Parietal lobe (tissue), 2 donors: Measurements from ENCODE around the gene TBC1D3H. TPM values are rescaled to one million over a fixed set of nuclear protein-coding genes. Genes with fewer than 3 reads are reported as not detected.

ENCODE experiments used
- small RNA-seq: library from RNA; depleted of rRNA; stranded (forward); fragments of <200 nt; gene quantifications from one replicate; pipeline ENCODE3, GENCODE V24; 2014; ENCODE audit warnings: low replicate concordance
- total RNA-seq: library from RNA; depleted of rRNA; stranded (reverse); fragments of >200 nt; gene quantifications from one replicate; pipeline ENCODE4 v1.2.3, GENCODE V29; 2014

TBC1D3H gene
- not detected for total RNA-seq

GRCh38 chr17:36388385-36389245 is at the start of gene TBC1D3H:
Gene TBC1D3H, minus strand, starts transcription at chr17:36388435. Its CDS starts 1,540 bp downstream, at chr17:36386895.

Small RNA genes within 50 kb of the gene (small RNA-seq; reads per million reads assigned to genes)
- not detected for gene RNU6-1192P

Other genes with a start within 250 kb of the TBC1D3H start
- gene TBC1D3B, start 211.8 kb downstream of the TBC1D3H start, total RNA-seq = 13.5 TPM
- gene CCL3L1, start 191.7 kb downstream of the TBC1D3H start, total RNA-seq = 2.2 TPM
- 1.6 TPM for gene CCL4L2, start 177.4 kb downstream of the TBC1D3H start, total RNA-seq
- gene TBC1D3I, start 123.9 kb downstream of the TBC1D3H start, total RNA-seq = not detected
- not detected for gene TBC1D3G, start 64.6 kb downstream of the TBC1D3H start, total RNA-seq
- gene ZNHIT3, start 98.2 kb upstream of the TBC1D3H start, total RNA-seq = 39.4 TPM
- gene MYO19, start 146.4 kb upstream of the TBC1D3H start, total RNA-seq = 64.5 TPM
- 5.0 TPM for gene PIGW, start 146.6 kb upstream of the TBC1D3H start, total RNA-seq
- 95.8 TPM for gene GGNBP2, start 156.5 kb upstream of the TBC1D3H start, total RNA-seq
- gene DHRS11, start 203.4 kb upstream of the TBC1D3H start, total RNA-seq = 8.1 TPM
- gene MRM1, start 213.1 kb upstream of the TBC1D3H start, total RNA-seq = 3.1 TPM